A673 (cell line): ENCODE results near the gene MAP3K7CL.

Source experiments
- CTCF ChIP-seq: fragments of 300-800, 200-600 bp; sonication (generic); conservative IDR thresholded peaks from 2 replicates; pipeline ENCODE4 v1.5.1; 2017; ENCODE audit warnings: low read depth, mild to moderate bottlenecking, antibody characterized with exemption, low read length, moderate library complexity, mixed read lengths
- EZH2 ChIP-seq: fragments of 200-600 bp; sonication (generic); IDR thresholded peaks from 2 replicates; pipeline ENCODE4 v1.6.1; 2017; ENCODE audit warnings: borderline replicate concordance, low read depth, mild to moderate bottlenecking, mixed read lengths, antibody characterized with exemption, low read length; ENCODE audit not compliant: poor library complexity, severe bottlenecking

- TF ChIP-seq CTCF: no peak
- no peak for TF ChIP-seq EZH2
These were observed 19.5 kb downstream of the MAP3K7CL start for GRCh38 chr21:29149808-29150425.
